Stimulated activated CD4-positive, alpha-beta T cell treated with anti-CD3 and anti-CD28 coated beads, Interleukin-12 subunit alpha, Interleukin-12 subunit beta, amount 100 ng/mL, for 48 hours (primary cell): Measurements from ENCODE around the gene SCD5.

Experiments
- DNase-seq, 3 donors: peaks; one replicate each; pipeline ENCODE4 v3.0.0-alpha.2; 2020; ENCODE audit warnings: low read depth in 2 of 3, low spot score in 1 of 3

SCD5 gene

GRCh38 chr4:82737354-82737753 is 61.2 kb downstream of the SCD5 start:
- DNase-seq: no peak

DNA sequence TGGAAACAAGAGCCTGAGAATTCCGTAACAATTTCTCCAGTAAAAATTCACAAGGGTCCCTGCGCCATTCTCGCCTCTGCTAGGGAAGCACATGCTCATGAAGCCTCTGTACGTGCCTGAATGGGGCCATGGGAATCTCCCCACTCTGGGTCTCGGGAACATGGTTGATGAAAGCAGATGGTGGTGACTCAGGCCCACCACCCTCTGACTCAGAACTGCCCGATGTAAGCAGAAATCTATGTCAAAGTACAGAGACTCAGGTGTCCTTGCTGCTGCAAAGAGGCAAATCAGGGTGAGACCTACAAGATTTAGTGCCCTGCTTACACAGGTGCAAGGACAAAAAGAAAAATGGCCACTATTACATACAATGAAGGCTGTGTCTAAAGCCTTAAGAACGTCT is 65.0 kb downstream of the SCD5 start:
- DNase-seq: no peak

- no peak for DNase-seq
Measured at GRCh38 chr4:82728301-82728700, 70.3 kb downstream of the SCD5 start.

DNA sequence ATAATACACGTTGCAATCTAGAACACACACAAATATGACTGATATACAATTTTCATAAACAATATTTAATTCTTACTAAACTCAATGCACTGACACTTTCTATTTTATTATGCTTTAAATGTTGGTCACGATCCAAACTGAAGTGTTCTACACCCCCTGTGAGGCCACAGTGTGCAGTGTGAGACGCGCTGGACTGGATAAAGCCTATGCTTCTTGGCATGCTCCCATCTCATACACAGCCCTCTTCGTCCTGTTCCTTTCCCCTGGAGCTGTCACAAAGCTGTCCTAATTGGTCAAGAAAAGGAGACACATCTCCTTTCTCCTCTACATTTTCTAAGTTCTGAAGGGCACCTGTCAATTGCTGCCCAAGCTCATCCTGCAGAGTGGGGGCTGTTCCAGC is 72.0 kb downstream of the SCD5 start:
- DNase-seq: no peak

DNA sequence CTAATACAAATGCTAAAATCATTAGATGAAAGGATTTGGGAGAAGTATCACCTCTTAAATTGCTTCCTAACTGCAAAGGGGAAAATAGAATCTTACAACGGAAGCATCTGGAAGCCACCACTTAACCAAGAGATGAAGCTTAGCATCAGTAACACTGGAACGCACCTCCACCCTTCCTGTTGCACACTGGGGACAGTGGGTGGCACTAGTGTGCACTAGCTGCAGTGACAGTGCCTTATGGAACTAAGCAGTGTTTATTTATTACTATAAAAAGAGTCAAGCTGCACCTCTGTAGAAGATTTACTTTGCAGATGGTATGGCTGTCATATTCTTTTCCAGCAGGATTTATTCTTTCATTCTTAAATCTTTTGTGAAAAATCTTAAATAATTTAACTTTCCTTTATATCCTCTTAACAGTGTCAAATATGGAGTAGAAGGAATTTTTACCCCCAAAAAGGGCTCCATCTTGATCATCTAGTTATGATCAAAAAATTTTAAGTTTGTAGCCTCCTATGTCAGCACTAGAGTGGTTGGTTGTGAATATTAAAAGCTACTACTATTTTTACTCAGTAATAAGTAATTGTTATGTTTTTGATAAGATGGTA is 76.7 kb downstream of the SCD5 start:
- peak in 2 of 3 donors; percentile 4 to 8 for DNase-seq

DNA sequence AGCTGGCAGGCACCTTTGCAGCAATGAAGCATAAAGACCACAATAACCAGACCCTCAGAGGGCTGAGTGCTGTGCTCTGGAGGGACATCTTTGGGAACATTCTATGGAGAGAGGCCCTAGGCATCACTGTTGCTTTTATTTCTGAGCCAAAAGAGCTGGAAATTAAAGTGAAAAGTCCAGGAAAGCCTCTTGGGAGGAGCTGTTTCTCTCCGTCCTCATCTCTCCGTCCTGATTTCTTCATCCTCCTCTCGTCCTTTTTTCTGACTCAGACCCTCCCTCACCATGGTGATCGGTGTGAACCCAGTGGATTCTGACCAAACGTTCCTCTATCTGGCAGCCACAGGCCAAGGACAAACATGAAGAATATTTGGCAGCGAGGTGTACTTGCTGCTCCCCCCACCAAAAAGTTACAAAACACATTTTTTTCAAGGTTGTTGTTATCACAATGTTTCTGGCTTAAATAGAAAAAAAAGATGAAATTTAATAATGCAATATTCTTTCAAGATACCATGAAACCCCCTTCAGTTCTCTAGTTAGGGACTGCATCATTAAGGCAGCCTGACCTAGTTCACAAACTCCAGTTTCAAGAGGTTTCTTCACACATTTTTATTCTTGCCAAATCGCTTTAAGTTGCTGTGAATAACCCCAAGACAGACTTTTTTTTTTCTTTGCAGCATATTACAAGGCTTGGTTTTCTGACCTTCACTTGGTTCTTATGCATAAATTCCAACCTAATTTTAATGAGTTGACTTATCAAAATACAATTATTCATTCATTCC is 80.2 kb downstream of the SCD5 start:
- no peak for DNase-seq

- DNase-seq: no peak
Measured at GRCh38 chr4:82715731-82716617, 82.6 kb downstream of the SCD5 start.

- DNase-seq: no peak
Measured at GRCh38 chr4:82713856-82714255, 84.7 kb downstream of the SCD5 start.

DNA sequence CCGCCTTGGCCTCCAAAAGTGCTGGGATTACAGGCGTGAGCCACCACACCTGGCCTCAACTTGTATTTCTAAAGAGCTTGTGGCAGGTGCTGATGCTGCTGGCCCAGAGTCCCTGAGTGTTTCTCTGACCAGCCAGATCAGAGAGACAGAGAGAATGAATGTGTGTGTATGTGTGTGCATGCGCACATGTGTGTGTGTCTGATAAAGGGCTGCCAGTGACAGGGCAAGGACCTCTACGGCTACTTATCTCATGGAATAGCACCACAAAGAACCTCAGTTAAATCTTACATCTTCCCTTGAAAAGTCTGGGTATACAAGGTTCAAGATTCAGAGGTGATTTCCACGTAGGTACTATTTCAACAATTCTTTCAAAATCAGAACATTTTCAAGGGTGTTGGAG is 86.0 kb downstream of the SCD5 start:
- DNase-seq: no peak

DNA sequence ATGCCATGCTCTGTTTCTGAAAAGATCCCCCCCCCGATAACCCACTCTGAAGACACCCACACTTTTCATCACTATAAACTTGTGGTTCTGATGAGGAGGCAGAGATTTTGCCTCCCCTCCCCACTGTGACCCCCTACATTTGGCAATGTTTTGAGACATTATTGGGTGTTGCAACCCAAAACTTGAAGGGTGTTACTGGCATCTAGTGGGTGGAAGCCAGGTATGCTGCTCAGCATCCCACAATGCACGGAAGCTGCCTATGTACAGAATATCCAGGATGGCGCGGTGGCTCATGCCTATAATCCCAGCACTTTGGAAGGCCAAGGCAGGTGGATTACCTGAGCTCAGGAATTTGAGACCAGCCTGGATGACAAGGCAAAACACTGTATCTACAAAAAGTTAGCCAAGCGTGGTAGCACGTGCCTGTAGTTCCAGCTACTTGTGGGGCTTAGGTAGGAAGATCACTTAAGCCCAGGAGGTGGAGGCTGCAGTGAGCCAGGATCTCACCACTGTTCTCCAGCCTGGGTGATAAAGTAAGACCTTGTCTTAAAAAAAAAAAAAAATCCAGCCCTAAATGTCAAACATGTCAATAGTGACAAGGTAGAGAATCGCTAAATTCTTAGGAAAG is 87.3 kb downstream of the SCD5 start:
- no peak for DNase-seq

- DNase-seq: no peak
Measured at GRCh38 chr4:82710197-82710929, 88.2 kb downstream of the SCD5 start.

DNA sequence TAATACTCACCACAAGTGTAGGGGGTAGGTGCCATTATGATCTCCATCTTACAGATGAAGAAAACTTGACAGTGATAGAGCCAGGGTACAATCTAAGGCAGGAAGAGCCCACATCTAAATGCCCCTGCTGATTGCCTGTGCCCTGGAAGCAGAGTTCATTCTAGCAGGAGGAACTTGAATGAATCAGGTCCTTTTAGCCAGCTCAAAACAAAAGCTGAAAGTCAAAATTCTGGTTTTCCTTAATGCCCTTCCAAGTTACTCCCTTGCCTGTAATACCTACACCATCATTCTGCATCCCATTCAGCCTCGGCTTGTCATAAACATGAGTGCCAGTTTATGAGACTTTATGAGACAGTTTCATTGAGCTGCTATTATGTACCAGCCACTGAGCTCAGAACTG is 89.6 kb downstream of the SCD5 start:
- DNase-seq: no peak

GRCh38 chr4:82706349-82707000 is 92.1 kb downstream of the SCD5 start:
- no peak for DNase-seq

GRCh38 chr4:82705928-82706300 is 92.7 kb downstream of the SCD5 start:
- no peak for DNase-seq

DNA sequence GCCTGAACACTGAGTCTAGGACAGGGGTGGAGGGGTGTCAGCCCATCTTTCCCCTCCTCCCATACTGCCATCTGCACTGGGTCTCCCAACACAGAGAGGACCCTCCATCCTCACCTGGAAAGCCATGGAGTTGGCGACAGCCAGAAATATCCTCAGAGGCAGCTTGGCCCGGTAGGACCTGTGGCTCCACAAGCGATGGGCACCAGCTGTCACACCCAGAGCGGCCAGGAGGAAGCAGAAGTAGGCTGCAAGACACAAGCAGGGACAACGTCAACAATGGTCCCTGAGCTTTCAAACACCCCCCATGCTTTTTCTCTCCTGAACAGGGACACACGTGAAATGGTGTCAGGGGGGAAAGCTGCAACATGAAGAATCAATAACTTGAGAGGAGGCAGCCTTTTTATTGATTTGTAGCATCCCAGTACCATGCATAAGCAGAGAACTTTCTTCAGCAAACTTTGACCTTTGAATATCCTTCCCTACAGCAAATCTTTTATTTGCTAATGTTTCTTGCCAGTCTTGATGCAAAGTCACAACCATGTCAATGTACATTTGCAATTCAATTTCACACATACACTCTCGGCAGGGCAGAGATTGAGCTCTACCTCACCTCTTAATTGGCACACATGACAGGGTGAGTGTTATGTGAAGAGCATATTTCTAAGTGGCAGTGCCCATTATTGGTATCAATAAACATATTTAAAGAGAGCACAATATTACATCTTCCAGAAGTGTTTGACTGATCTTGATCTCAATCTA is 93.2 kb downstream of the SCD5 start:
- DNase-seq: no peak

GRCh38 chr4:82704156-82704555 is 94.4 kb downstream of the SCD5 start:
- no peak for DNase-seq

DNA sequence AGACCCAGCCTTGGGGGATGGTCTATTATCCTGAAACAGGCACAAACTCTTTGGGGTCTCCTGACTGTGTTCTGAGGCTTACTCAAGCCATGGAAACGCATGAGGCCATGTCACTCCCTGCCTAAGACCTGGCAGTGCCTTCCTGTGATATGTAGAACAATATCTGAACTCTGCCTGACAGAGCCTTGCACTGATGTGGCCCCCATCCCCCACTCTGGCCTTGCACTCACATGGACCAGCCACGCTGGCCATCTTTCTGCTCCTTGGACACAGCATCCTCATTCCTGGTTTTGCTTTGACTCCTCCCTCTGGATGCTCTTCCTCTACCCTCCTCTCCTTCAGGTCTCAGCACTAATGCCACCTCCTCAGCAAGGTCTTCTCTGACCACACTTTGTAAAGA is 100.2 kb downstream of the SCD5 start:
- no peak for DNase-seq

DNA sequence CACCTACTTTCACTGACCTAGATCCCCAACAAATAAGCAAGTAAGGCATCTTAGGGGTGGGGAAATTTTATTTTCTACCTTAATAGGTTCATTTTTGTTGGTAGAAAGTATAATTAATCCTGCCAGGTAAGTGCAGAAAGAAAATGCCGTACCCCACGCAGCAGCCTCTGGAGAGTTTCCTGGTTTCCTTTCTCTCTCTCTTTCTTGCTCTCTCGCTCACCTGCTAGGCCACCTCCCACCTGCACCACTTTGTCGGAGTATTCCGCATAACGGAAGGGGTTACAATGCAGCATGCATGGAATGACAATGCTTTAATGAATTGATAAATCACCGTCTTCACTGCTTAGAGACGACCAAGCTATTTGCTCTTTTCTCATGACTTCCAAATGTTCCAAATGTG is 101.0 kb downstream of the SCD5 start:
- no peak for DNase-seq

GRCh38 chr4:82696117-82696860 is 102.3 kb downstream of the SCD5 start:
- DNase-seq: no peak
